K562 (cell line): ENCODE data around the gene RFLNA. TPM values are rescaled to one million over a fixed set of nuclear protein-coding genes. Genes with fewer than 3 reads are reported as not detected.

Experiments used
- ATAC-seq: fragments of 200-7000 bp; cut with Tn5 transposase; 3 replicates; pipeline ENCODE4 v1.9.1; 2020; ENCODE audit warnings: moderate library complexity
- BruUV-seq: library from RNA; stranded (reverse); fragments of 400-500 nt; replicated peaks from 2 replicates; lab custom pipeline; 2021; lab: Mats Ljungman, UMichigan
- CTCF ChIA-PET: fragments of 300-600 bp; formaldehyde crosslinking; extraction: SDS; loops from one replicate; lab custom pipeline; 2021; ENCODE audit warnings: low intra/inter-chr PET ratio; lab: Yijun Ruan, JAX
- POLR2A ChIA-PET: fragments of 300-600, 350-650 bp; sonication (Branson Sonifier 250); formaldehyde crosslinking; extraction: SDS; loops from one replicate; lab custom pipeline; 2021; ENCODE audit warnings: antibody characterized with exemption, inconsistent platforms; lab: Yijun Ruan, JAX
- DNase-seq, 4 experiments: peaks; one replicate each; pipeline versions ENCODE4 v3.0.0 to v3.0.0-alpha.2; 2011 to 2018; ENCODE audit warnings: low spot score in 3 of 4, mixed read lengths in 3 of 4; ENCODE audit errors: extremely low read depth in 1 of 4
- FAIRE-seq: peaks from 2 replicates; lab custom pipeline; 2011; peaks lifted over from hg19 to GRCh38; lab: Jason Lieb, UNC
- H2AFZ ChIP-seq: 2 replicates; pipeline ENCODE4 v1.6.0; 2011; ENCODE audit warnings: low read depth, low read length, control low read depth, inconsistent platforms
- H3K27ac ChIP-seq: fragments of 200-600 bp; 3 replicates; pipeline ENCODE4 v1.8.0; 2011; ENCODE audit warnings: low read depth, mild to moderate bottlenecking, control low read depth, inconsistent platforms, low read length, moderate library complexity, mixed read lengths; ENCODE audit errors: extremely low read depth
- H3K27me3 ChIP-seq, 2 experiments: fragments of 300-600 bp in 1 of 2; 2 replicates in 1 of 2; 3 replicates in 1 of 2; pipeline versions ENCODE4 v1.6.0 to v1.8.0; 2011; ENCODE audit warnings: inconsistent platforms in 2 of 2, low read length in 2 of 2, mild to moderate bottlenecking in 1 of 2, mixed read lengths in 1 of 2, moderate library complexity in 1 of 2; ENCODE audit not compliant: control insufficient read depth in 2 of 2, insufficient read depth in 2 of 2
- H3K36me3 ChIP-seq: fragments of 300-600 bp; 3 replicates; pipeline ENCODE4 v1.8.0; 2011; ENCODE audit warnings: mild to moderate bottlenecking, low read length, inconsistent platforms; ENCODE audit not compliant: control insufficient read depth, insufficient read depth
- H3K4me1 ChIP-seq, 2 experiments: fragments of 200-600 bp in 1 of 2; replicated peaks in 1 of 2; 2 replicates in 1 of 2; 3 replicates in 1 of 2; pipeline versions ENCODE4 v1.5.1 to v1.8.0; 2011; ENCODE audit warnings: inconsistent platforms in 2 of 2, low read length in 2 of 2, mild to moderate bottlenecking in 1 of 2, mixed read lengths in 1 of 2, moderate library complexity in 1 of 2; ENCODE audit not compliant: control insufficient read depth in 2 of 2, insufficient read depth in 2 of 2
- H3K4me2 ChIP-seq: 2 replicates; pipeline ENCODE4 v1.6.1; 2011; ENCODE audit warnings: low read length, control low read depth, inconsistent platforms, mixed read lengths; ENCODE audit not compliant: insufficient read depth
- H3K4me3 ChIP-seq: fragments of 200-600 bp; sonication (generic), shearing (Covaris generic); 2 replicates; pipeline ENCODE4 v1.5.1; 2016; ENCODE audit warnings: control low read depth, inconsistent platforms
- H3K79me2 ChIP-seq: fragments of 200-600 bp; 3 replicates; pipeline ENCODE4 v1.8.0; 2011; ENCODE audit warnings: low read length, inconsistent platforms; ENCODE audit not compliant: control insufficient read depth, insufficient read depth
- H3K9ac ChIP-seq, 2 experiments: 2 replicates each; pipeline versions ENCODE4 v1.6.0 to v1.6.1; 2011; ENCODE audit warnings: low read depth in 2 of 2, low read length in 2 of 2, control low read depth in 1 of 2, inconsistent platforms in 1 of 2, mild to moderate bottlenecking in 1 of 2, mixed read lengths in 1 of 2; ENCODE audit not compliant: insufficient read depth in 1 of 2
- H3K9me1 ChIP-seq: one replicate; pipeline ENCODE4 v1.6.0; 2011; ENCODE audit warnings: inconsistent platforms, mild to moderate bottlenecking, low read length, moderate library complexity; ENCODE audit not compliant: control insufficient read depth, insufficient read depth
- H3K9me3 ChIP-seq: replicated peaks from 2 replicates; pipeline ENCODE4 v1.5.1; 2011; ENCODE audit warnings: low read depth, low read length, inconsistent platforms; ENCODE audit not compliant: control insufficient read depth, insufficient read depth
- H4K20me1 ChIP-seq: replicated peaks from 2 replicates; pipeline ENCODE4 v1.6.1; 2011; ENCODE audit warnings: low read length, inconsistent platforms, mixed read lengths; ENCODE audit not compliant: control insufficient read depth, insufficient read depth
- E2F5 ChIP-seq: sonication (generic); formaldehyde crosslinking; IDR thresholded peaks from 2 replicates; pipeline ENCODE4 v1.8.0; 2022; ENCODE audit warnings: mild to moderate bottlenecking, missing genetic modification reagents
- PURB ChIP-seq: sonication (generic); formaldehyde crosslinking; IDR thresholded peaks from 2 replicates; pipeline ENCODE4 v1.9.0; 2021; ENCODE audit warnings: low read depth, mild to moderate bottlenecking, missing genetic modification reagents
- RHOXF2B ChIP-seq: fragments of 250-450 bp; sonication (Bioruptor Pico); conservative IDR thresholded peaks from 2 replicates; pipeline ENCODE4 v1.5.1; 2021
- ZNF217 ChIP-seq: sonication (generic); formaldehyde crosslinking; IDR thresholded peaks from 2 replicates; pipeline ENCODE4 v1.8.0; 2022; ENCODE audit warnings: mild to moderate bottlenecking, missing genetic modification reagents
- ZNF239 ChIP-seq: fragments of 250-450 bp; sonication (Bioruptor Pico); IDR thresholded peaks from 2 replicates; pipeline ENCODE4 v1.4.0; 2020; ENCODE audit warnings: mild to moderate bottlenecking
- WGBS: fragments of 100-300 bp; shearing (Covaris generic); methylation state at CpG from one replicate; pipeline ENCODE4 v1.1.6; 2016; ENCODE audit warnings: low coverage, mixed read lengths; ENCODE audit not compliant: insufficient coverage; ENCODE audit errors: missing lambda C conversion rate; 5-methylcytosine and 5-hydroxymethylcytosine counted together
- in situ Hi-C: fragments of 300-500 bp; cut with MboI; formaldehyde crosslinking; loops from 4 replicates; pipeline ENCODE4 v1.15.0; 2018; ENCODE audit warnings: inconsistent platforms, mixed read lengths
- intact Hi-C: fragments of 100-400 bp; cut with micrococcal nuclease; formaldehyde crosslinking; loops from 2 replicates; pipeline ENCODE4 v1.14.2; 2022
- polyA plus RNA-seq, 8 experiments: library from polyadenylated mRNA; depleted of rRNA in 4 of 8; stranded (reverse) in 5 of 8; unstranded in 3 of 8; fragments of >200 nt; fragmentation: Nextera tagmentation in 2 of 8; fragmentation: Illumina TruSeq in 1 of 8; extraction: Ambion mirVana in 2 of 8; extraction: Trizol in 1 of 8; gene quantifications; 2 replicates each; pipeline versions ENCODE4 v1.2.1 to v1.2.3, GENCODE V29; 2011 to 2014; ENCODE audit warnings: inconsistent platforms in 1 of 8, missing spikeins in 1 of 8
- total RNA-seq, 7 experiments: library from RNA; depleted of rRNA in 6 of 7; stranded (reverse); fragments of >200 nt in 6 of 7; fragmentation: Illumina TruSeq in 2 of 7; extraction: Trizol in 2 of 7; gene quantifications; 2 replicates each; pipeline versions ENCODE4 v1.2.1 to v1.2.3, GENCODE V29; 2011 to 2021; ENCODE audit warnings: low replicate concordance in 1 of 7
- TF ChIP-seq, protein P1 (sequence below): fragments of 450-650 bp; IDR thresholded peaks from 2 replicates; pipeline ENCODE4 v1.7.0; 2016; ENCODE audit warnings: borderline replicate concordance
- TF ChIP-seq, protein P2 (sequence below): fragments of 250-450 bp; sonication (Bioruptor Pico); IDR thresholded peaks from 2 replicates; pipeline ENCODE4 v1.5.0; 2020; ENCODE audit warnings: mild to moderate bottlenecking

The RFLNA gene
- total and polyA plus RNA-seq, 9 of the 15 experiments (the other 6 are each of a cell fraction or from before 2014, with no cell fraction given): not detected

DNA sequence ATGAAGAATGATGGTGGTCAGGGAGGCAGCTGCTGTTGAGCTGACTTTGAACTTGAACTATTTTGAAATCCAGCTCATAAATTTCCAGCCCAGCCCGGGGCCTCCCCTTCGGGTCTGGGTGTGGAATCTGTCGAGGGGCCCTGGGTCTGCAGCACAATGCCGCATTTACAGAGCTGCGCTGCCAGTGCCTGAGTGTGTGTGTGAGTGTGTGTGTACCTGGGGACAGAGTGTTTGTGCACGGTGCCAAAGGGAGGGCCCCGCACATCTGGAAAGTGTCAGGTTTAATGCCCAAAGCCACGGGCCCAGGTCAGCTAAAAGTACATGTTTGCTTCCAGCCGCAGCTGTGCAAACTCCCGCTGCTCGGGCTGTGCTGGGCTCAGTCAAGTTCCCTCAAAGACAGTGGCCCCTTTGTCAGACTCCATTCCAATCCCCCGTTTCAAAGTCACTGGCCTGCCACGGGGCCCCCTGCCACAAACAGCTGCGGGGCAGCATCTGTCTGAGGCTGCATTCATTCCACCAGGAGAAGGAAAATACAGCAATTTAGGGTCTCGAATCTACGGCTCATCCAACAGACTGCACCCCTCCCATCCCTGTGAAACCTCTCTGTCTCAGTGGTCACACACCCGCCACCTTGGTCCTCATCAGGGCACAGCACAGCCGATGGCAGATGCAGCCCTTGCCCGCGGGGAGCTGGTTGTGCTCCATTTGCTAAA is 16.3 kb upstream of the RFLNA start:
- H3K79me2 ChIP-seq: no peaks in the 10 kb centered on the region
- H3K4me2 ChIP-seq: no peak overlapping the region
- H3K27ac ChIP-seq: no peak overlapping the region
- DNase-seq: no peak
- H3K4me3 ChIP-seq: no peak overlapping the region
- peaks cover 42 to 53% of the 10 kb centered on the region in 2 experiments for H3K27me3 ChIP-seq
- H3K4me1 ChIP-seq: peaks cover 0 to 2% of the 10 kb centered on the region in 2 experiments; a peak in 2 of 5 replicates
- no peaks in the 10 kb centered on the region for H3K36me3 ChIP-seq
- no TSS peak for BruUV-seq
- POLR2A ChIA-PET: interaction anchor here (0.6 to 1.0 kb wide), 7 partner anchors 21 to 418 kb away, joined by 3 read pairs; no protein-coding TSS in a partner anchor
- no peaks in the 10 kb centered on the region for H3K9me1 ChIP-seq
- H3K9ac ChIP-seq: no peak overlapping the region
- WGBS: 6% methylated on average over 20 of the region's 20 CpGs
- TF ChIP-seq ZNF239 (CRISPR knock-in tag) (no peak), ZNF217 (no peak), RHOXF2B (CRISPR knock-in tag) (no peak), E2F5 (CRISPR knock-in tag) (no peak), PURB (CRISPR knock-in tag) (no peak)
- TF ChIP-seq, protein P1, sequence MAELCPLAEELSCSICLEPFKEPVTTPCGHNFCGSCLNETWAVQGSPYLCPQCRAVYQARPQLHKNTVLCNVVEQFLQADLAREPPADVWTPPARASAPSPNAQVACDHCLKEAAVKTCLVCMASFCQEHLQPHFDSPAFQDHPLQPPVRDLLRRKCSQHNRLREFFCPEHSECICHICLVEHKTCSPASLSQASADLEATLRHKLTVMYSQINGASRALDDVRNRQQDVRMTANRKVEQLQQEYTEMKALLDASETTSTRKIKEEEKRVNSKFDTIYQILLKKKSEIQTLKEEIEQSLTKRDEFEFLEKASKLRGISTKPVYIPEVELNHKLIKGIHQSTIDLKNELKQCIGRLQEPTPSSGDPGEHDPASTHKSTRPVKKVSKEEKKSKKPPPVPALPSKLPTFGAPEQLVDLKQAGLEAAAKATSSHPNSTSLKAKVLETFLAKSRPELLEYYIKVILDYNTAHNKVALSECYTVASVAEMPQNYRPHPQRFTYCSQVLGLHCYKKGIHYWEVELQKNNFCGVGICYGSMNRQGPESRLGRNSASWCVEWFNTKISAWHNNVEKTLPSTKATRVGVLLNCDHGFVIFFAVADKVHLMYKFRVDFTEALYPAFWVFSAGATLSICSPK: no peak
- TF ChIP-seq, protein P2, sequence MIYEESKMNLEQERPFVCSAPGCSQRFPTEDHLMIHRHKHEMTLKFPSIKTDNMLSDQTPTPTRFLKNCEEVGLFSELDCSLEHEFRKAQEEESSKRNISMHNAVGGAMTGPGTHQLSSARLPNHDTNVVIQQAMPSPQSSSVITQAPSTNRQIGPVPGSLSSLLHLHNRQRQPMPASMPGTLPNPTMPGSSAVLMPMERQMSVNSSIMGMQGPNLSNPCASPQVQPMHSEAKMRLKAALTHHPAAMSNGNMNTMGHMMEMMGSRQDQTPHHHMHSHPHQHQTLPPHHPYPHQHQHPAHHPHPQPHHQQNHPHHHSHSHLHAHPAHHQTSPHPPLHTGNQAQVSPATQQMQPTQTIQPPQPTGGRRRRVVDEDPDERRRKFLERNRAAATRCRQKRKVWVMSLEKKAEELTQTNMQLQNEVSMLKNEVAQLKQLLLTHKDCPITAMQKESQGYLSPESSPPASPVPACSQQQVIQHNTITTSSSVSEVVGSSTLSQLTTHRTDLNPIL: no peak
- TF ChIP-seq, all 486 proteins: peak for 0
- Histone ChIP-seq H4K20me1 (no peaks in the 10 kb centered on the region), H3K9me3 (no peaks in the 10 kb centered on the region; the same call in 1 of the 2 replicates), H2AFZ (no peak overlapping the region)
- intact Hi-C loops (no loop called here), in situ Hi-C loops (no loop called here)
- no peak for FAIRE-seq
- CTCF ChIA-PET: no interaction called here
- no peak for ATAC-seq
